Measurements from ENCODE around the gene SH3PXD2A. TPM values are rescaled to one million over a fixed set of nuclear protein-coding genes. Genes with fewer than 3 reads are reported as not detected.

The SH3PXD2A gene
- total RNA-seq, 1 donor from 2014 or later, result 12.4 TPM

- peaks cover 46% of the 10 kb centered on the region for H3K36me3 ChIP-seq (ENCODE audit: control insufficient read depth, insufficient read depth, low read length)
Observed at GRCh38 chr10:103622286-103622685, 233.1 kb downstream of the SH3PXD2A start.

GRCh38 chr10:103621783-103622125 lies 233.6 kb downstream of the SH3PXD2A start:
- Histone ChIP-seq H3K27me3 (ENCODE audit: control insufficient read depth, insufficient read depth, low read length) (no peaks in the 10 kb centered on the region), H3K36me3 (ENCODE audit: control insufficient read depth, insufficient read depth, low read length) (peaks cover 47% of the 10 kb centered on the region), H3K4me3 (ENCODE audit: low read depth, low read length) (no peak overlapping the region)
- FAIRE-seq (no peak), DNase-seq (ENCODE audit: low read depth) (no peak)
- no peak for TF ChIP-seq CTCF (IDR thresholded peaks at IDR 0.05; ENCODE audit: insufficient read depth, low read length, severe bottlenecking)

More at GRCh38 chr10:103622286-103622685, 233.1 kb downstream of the SH3PXD2A start:
- FAIRE-seq (no peak), DNase-seq (ENCODE audit: low read depth) (no peak)
- Histone ChIP-seq H3K27me3 (ENCODE audit: control insufficient read depth, insufficient read depth, low read length) (no peaks in the 10 kb centered on the region), H3K4me3 (ENCODE audit: low read depth, low read length) (no peak overlapping the region)
- no peak for TF ChIP-seq CTCF (IDR thresholded peaks at IDR 0.05; ENCODE audit: insufficient read depth, low read length, severe bottlenecking)

DNA sequence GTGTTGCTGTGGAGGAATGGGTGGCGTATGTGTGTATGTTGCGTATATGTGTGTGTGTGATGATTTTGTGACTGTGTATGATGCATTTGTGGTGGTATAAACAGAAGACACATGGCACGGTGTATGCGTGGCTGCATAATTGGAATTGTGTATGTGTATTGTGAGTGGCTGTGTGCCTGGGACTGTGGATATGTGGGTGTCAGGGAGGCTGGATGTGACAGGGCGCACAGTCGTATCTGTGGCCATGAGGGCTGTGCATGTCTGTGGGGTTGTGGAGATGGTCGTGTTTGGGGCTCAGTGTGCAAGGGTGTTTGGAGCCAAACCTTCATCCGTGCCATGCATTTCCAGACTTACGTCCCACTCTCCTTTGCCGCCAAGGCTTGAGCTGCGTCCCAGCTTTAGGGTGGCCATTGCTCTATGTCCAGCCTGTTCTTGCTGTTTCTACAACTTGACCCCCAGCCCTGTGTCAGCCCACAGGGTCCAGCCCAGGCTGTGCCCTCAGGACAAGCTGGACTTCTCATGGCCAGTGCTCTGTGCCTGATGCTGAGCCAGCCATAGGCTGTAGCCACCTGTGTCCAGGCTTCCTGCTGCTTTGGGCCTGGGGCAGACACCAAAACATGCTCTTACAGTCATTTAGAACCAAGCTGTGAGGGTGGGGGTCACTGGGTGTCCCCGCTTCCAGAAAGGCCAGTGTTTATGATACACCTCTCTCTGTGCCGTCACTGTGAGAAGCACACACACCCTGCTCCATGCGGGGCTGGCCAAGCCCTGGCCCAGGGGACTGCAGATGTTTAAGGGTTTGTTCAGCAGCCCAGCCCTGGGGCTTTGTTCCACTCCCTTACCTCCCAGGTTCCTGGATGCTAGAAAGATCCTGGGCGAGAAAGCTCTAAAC lies 234.2 kb downstream of the SH3PXD2A start:
- Histone ChIP-seq H3K4me3 (ENCODE audit: low read depth, low read length) (no peak overlapping the region), H3K27me3 (ENCODE audit: control insufficient read depth, insufficient read depth, low read length) (no peaks in the 10 kb centered on the region), H3K36me3 (ENCODE audit: control insufficient read depth, insufficient read depth, low read length) (peaks cover 47% of the 10 kb centered on the region)
- DNase-seq (ENCODE audit: low read depth), result no peak
- no peak for FAIRE-seq
- TF ChIP-seq CTCF (IDR thresholded peaks at IDR 0.05; ENCODE audit: insufficient read depth, low read length, severe bottlenecking), result no peak

DNA sequence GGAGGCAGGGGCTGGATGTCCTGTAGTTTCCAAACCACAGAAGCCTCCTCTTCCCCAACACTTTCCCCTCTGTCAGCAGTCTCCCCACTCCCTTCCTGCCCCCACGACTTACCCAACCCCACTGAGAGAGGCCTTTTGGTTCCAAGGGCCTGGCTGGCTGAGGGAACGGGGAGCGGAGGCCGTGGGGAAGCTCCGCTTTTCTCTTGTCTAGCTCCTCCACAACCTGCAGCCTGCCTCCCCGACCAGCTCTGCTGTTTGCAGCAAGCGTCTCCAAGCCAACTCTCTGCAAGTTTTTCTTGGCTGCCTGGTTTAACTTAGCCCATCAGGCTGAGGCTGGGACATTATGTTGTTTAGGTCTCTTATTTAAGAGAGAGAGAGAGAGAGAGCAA lies 235.0 kb downstream of the SH3PXD2A start:
- DNase-seq (ENCODE audit: low read depth) (no peak), FAIRE-seq (no peak)
- H3K36me3 ChIP-seq (ENCODE audit: control insufficient read depth, insufficient read depth, low read length), result peaks cover 45% of the 10 kb centered on the region
- no peaks in the 10 kb centered on the region for H3K27me3 ChIP-seq (ENCODE audit: control insufficient read depth, insufficient read depth, low read length)
- TF ChIP-seq CTCF (IDR thresholded peaks at IDR 0.05; ENCODE audit: insufficient read depth, low read length, severe bottlenecking), result no peak
- H3K4me3 ChIP-seq (ENCODE audit: low read depth, low read length), result no peak overlapping the region

GRCh38 chr10:103619424-103620351 lies 235.7 kb downstream of the SH3PXD2A start:
- Histone ChIP-seq H3K36me3 (ENCODE audit: control insufficient read depth, insufficient read depth, low read length) (peaks cover 44% of the 10 kb centered on the region), H3K4me3 (ENCODE audit: low read depth, low read length) (no peak overlapping the region), H3K27me3 (ENCODE audit: control insufficient read depth, insufficient read depth, low read length) (no peaks in the 10 kb centered on the region)
- DNase-seq (ENCODE audit: low read depth) (no peak), FAIRE-seq (no peak)
- TF ChIP-seq CTCF (IDR thresholded peaks at IDR 0.05; ENCODE audit: insufficient read depth, low read length, severe bottlenecking), result no peak
